HEK293T (cell line): ENCODE results near the gene MYLK4.

Experiments
- CTCF ChIA-PET: fragments of 350-600 bp; formaldehyde crosslinking; extraction: SDS; loops from one replicate; lab custom pipeline; 2021; ENCODE audit warnings: antibody characterized with exemption, inconsistent platforms; lab: Yijun Ruan, JAX
- POLR2A ChIA-PET: fragments of 350-600 bp; formaldehyde crosslinking; extraction: SDS; loops from one replicate; lab custom pipeline; 2020; ENCODE audit warnings: antibody characterized with exemption, inconsistent platforms; lab: Yijun Ruan, JAX
- DNase-seq: peaks from one replicate; pipeline ENCODE4 v3.0.0; 2012; ENCODE audit warnings: mixed read lengths; ENCODE audit errors: extremely low spot score
- ARNT ChIP-seq: fragments of 450-650 bp; IDR thresholded peaks from 2 replicates; pipeline ENCODE4 v1.6.1; 2017; ENCODE audit warnings: mild to moderate bottlenecking
- BHLHE40 ChIP-seq: fragments of 450-650 bp; IDR thresholded peaks from 2 replicates; pipeline ENCODE4 v1.6.1; 2016; ENCODE audit warnings: mild to moderate bottlenecking, moderate library complexity, borderline replicate concordance
- CTBP1 ChIP-seq: fragments of 450-650 bp; IDR thresholded peaks from 2 replicates; pipeline ENCODE4 v1.6.1; 2016; ENCODE audit warnings: borderline replicate concordance
- ELF4 ChIP-seq: fragments of 450-650 bp; IDR thresholded peaks from 2 replicates; pipeline ENCODE4 v1.6.1; 2017; ENCODE audit warnings: antibody characterized with exemption
- FOXA1 ChIP-seq: fragments of 450-650 bp; IDR thresholded peaks from 2 replicates; pipeline ENCODE4 v1.6.1; 2016; ENCODE audit warnings: mild to moderate bottlenecking
- FOXK2 ChIP-seq: fragments of 450-650 bp; IDR thresholded peaks from 2 replicates; pipeline ENCODE4 v1.6.1; 2016; ENCODE audit warnings: mild to moderate bottlenecking
- FOXM1 ChIP-seq: fragments of 450-650 bp; IDR thresholded peaks from 2 replicates; pipeline ENCODE4 v1.6.1; 2017; ENCODE audit warnings: mild to moderate bottlenecking, borderline replicate concordance
- HDGF ChIP-seq: fragments of 450-650 bp; IDR thresholded peaks from 2 replicates; pipeline ENCODE4 v1.6.1; 2017; ENCODE audit warnings: antibody characterized with exemption, borderline replicate concordance
- L3MBTL2 ChIP-seq: fragments of 450-650 bp; conservative IDR thresholded peaks from 2 replicates; pipeline ENCODE4 v1.6.1; 2016; ENCODE audit warnings: mild to moderate bottlenecking
- LEF1 ChIP-seq: fragments of 450-650 bp; IDR thresholded peaks from 2 replicates; pipeline ENCODE4 v1.6.1; 2017; ENCODE audit warnings: mild to moderate bottlenecking, borderline replicate concordance
- NFRKB ChIP-seq: fragments of 450-650 bp; IDR thresholded peaks from 2 replicates; pipeline ENCODE4 v1.6.1; 2016; ENCODE audit warnings: mild to moderate bottlenecking, moderate library complexity
- PKNOX1 ChIP-seq: fragments of 450-650 bp; IDR thresholded peaks from 2 replicates; pipeline ENCODE4 v1.6.1; 2016
- SP1 ChIP-seq: fragments of 450-650 bp; IDR thresholded peaks from 2 replicates; pipeline ENCODE4 v1.6.1; 2017
- SUZ12 ChIP-seq: fragments of 450-650 bp; IDR thresholded peaks from 2 replicates; pipeline ENCODE4 v1.6.1; 2016; ENCODE audit warnings: mild to moderate bottlenecking
- TARDBP ChIP-seq: fragments of 450-650 bp; IDR thresholded peaks from 2 replicates; pipeline ENCODE4 v1.6.1; 2016
- ZNF384 ChIP-seq: fragments of 450-650 bp; IDR thresholded peaks from 2 replicates; pipeline ENCODE4 v1.6.1; 2016

MYLK4 gene

GRCh38 chr6:2639167-2639566 lies 111.6 kb downstream of the MYLK4 start:
- TF ChIP-seq CTBP1 (no peak), ELF4 (no peak), PKNOX1 (no peak)
- ChIA-PET CTCF (interaction anchor here (0.7 kb wide), 1 partner anchor 305 kb away, joined by 6 read pairs; no protein-coding TSS in a partner anchor), POLR2A (no interaction called here)
- no peak for DNase-seq

- POLR2A ChIA-PET: no interaction called here
- CTCF ChIA-PET: no interaction called here
- TF ChIP-seq ARNT (no peak), SUZ12 (no peak), HDGF (no peak), ZNF384 (no peak), FOXM1 (no peak), NFRKB (no peak), SP1 (no peak), TARDBP (no peak), ELF4 (no peak), LEF1 (no peak), FOXA1 (no peak), L3MBTL2 (no peak)
- DNase-seq: no peak
These were observed 114.0 kb downstream of the MYLK4 start for GRCh38 chr6:2636672-2637071.

- no peak for DNase-seq
- TF ChIP-seq SUZ12 (no peak), FOXA1 (no peak), PKNOX1 (no peak), FOXM1 (no peak), CTBP1 (no peak), L3MBTL2 (no peak), SP1 (no peak), ARNT (no peak), FOXK2 (no peak), TARDBP (no peak), NFRKB (no peak), BHLHE40 (no peak), HDGF (no peak), ELF4 (no peak)
- POLR2A ChIA-PET: no interaction called here
- CTCF ChIA-PET: no interaction called here
These were observed 114.8 kb downstream of the MYLK4 start for GRCh38 chr6:2635911-2636310.

GRCh38 chr6:2634139-2634964 lies 116.4 kb downstream of the MYLK4 start:
- CTCF ChIA-PET: interaction anchor here (0.6 to 2.0 kb wide), 21 partner anchors 9 to 1038 kb away, joined by 3 to 19 read pairs (median 3); no protein-coding TSS in a partner anchor
- POLR2A ChIA-PET: interaction anchor here (0.6 to 1.6 kb wide), 5 partner anchors 30 to 1028 kb away, joined by 3 to 4 read pairs (median 3); no protein-coding TSS in a partner anchor
- peak; percentile 90 for DNase-seq
- peak; percentile 70; the same call in 1 of the 2 replicates for TF ChIP-seq PKNOX1
- TF ChIP-seq LEF1: no peak
- TF ChIP-seq L3MBTL2: peak; percentile 78

GRCh38 chr6:2633736-2634135 lies 117.0 kb downstream of the MYLK4 start:
- POLR2A ChIA-PET: interaction anchor here (0.6 to 1.6 kb wide), 5 partner anchors 31 to 1027 kb away, joined by 3 to 4 read pairs (median 3); no protein-coding TSS in a partner anchor
- TF ChIP-seq FOXK2 (no peak), SUZ12 (no peak), BHLHE40 (no peak), HDGF (no peak), FOXM1 (no peak), ARNT (no peak), ELF4 (no peak), L3MBTL2 (no peak), FOXA1 (no peak), SP1 (no peak), TARDBP (no peak), PKNOX1 (no peak), LEF1 (no peak), CTBP1 (no peak)
- DNase-seq: no peak
- CTCF ChIA-PET: interaction anchor here (0.6 to 2.0 kb wide), 19 partner anchors 8 to 1038 kb away, joined by 3 to 19 read pairs (median 3); no protein-coding TSS in a partner anchor
